Measurements from ENCODE around the gene AFF1. TPM values are rescaled to one million over a fixed set of nuclear protein-coding genes. Genes with fewer than 3 reads are reported as not detected.

Gene AFF1
- total RNA-seq, 1 donor from 2014 or later: 34.1 TPM

- peaks cover 3% of the 10 kb centered on the region for H3K36me3 Mint-ChIP-seq (ENCODE audit: low read depth)
- no peak for DNase-seq (ENCODE audit: low read depth, low spot score)
- H3K27ac Mint-ChIP-seq (ENCODE audit: unreplicated experiment): no peak overlapping the region
- peaks cover 32% of the 10 kb centered on the region for H3K4me1 Mint-ChIP-seq
- H3K9me3 Mint-ChIP-seq: no peaks in the 10 kb centered on the region
- no peaks in the 10 kb centered on the region for H3K27me3 Mint-ChIP-seq (ENCODE audit: low read depth)
- TF ChIP-seq CTCF (conservative IDR thresholded peaks at IDR 0.05): no peak
- H3K4me3 Mint-ChIP-seq: no peak overlapping the region
These were observed 165.4 kb downstream of the AFF1 start for GRCh38 chr4:87100168-87100567.

GRCh38 chr4:87101543-87102199 lies 166.9 kb downstream of the AFF1 start:
- H3K9me3 Mint-ChIP-seq: no peaks in the 10 kb centered on the region
- H3K4me1 Mint-ChIP-seq: peaks cover 29% of the 10 kb centered on the region
- no peak overlapping the region for H3K27ac Mint-ChIP-seq (ENCODE audit: unreplicated experiment)
- no peak for TF ChIP-seq CTCF (conservative IDR thresholded peaks at IDR 0.05)
- no peaks in the 10 kb centered on the region for H3K27me3 Mint-ChIP-seq (ENCODE audit: low read depth)
- H3K4me3 Mint-ChIP-seq: no peak overlapping the region
- peaks cover 3% of the 10 kb centered on the region for H3K36me3 Mint-ChIP-seq (ENCODE audit: low read depth)
- DNase-seq (ENCODE audit: low read depth, low spot score): no peak

- TF ChIP-seq CTCF (conservative IDR thresholded peaks at IDR 0.05): no peak
- Mint-ChIP-seq H3K4me1 (peaks cover 24% of the 10 kb centered on the region), H3K27me3 (ENCODE audit: low read depth) (no peaks in the 10 kb centered on the region), H3K4me3 (no peak overlapping the region), H3K36me3 (ENCODE audit: low read depth) (peaks cover 5% of the 10 kb centered on the region), H3K27ac (ENCODE audit: unreplicated experiment) (no peak overlapping the region), H3K9me3 (no peaks in the 10 kb centered on the region)
- DNase-seq (ENCODE audit: low read depth, low spot score): no peak
These were observed 168.3 kb downstream of the AFF1 start for GRCh38 chr4:87103086-87103485.

GRCh38 chr4:87103691-87104187 lies 168.9 kb downstream of the AFF1 start:
- peaks cover 17% of the 10 kb centered on the region for H3K4me1 Mint-ChIP-seq
- no peak for DNase-seq (ENCODE audit: low read depth, low spot score)
- no peak overlapping the region for H3K4me3 Mint-ChIP-seq
- H3K9me3 Mint-ChIP-seq: no peaks in the 10 kb centered on the region
- peaks cover 5% of the 10 kb centered on the region for H3K36me3 Mint-ChIP-seq (ENCODE audit: low read depth)
- H3K27me3 Mint-ChIP-seq (ENCODE audit: low read depth): no peaks in the 10 kb centered on the region
- H3K27ac Mint-ChIP-seq (ENCODE audit: unreplicated experiment): no peak overlapping the region
- TF ChIP-seq CTCF (conservative IDR thresholded peaks at IDR 0.05): no peak

GRCh38 chr4:87105101-87105845 lies 170.5 kb downstream of the AFF1 start:
- peaks cover 5% of the 10 kb centered on the region for H3K36me3 Mint-ChIP-seq (ENCODE audit: low read depth)

More at GRCh38 chr4:87105101-87105845, 170.5 kb downstream of the AFF1 start:
- Mint-ChIP-seq H3K27me3 (ENCODE audit: low read depth) (no peaks in the 10 kb centered on the region), H3K4me3 (no peak overlapping the region), H3K27ac (ENCODE audit: unreplicated experiment) (no peak overlapping the region), H3K9me3 (no peaks in the 10 kb centered on the region), H3K4me1 (peaks cover 16% of the 10 kb centered on the region)
- DNase-seq (ENCODE audit: low read depth, low spot score): no peak
- TF ChIP-seq CTCF (conservative IDR thresholded peaks at IDR 0.05): no peak
